Measurements from ENCODE around the gene TLX2.

- TF ChIP-seq CTCF (IDR thresholded peaks at IDR 0.05) (no peak), POLR2AphosphoS5 (IDR thresholded peaks at IDR 0.05) (no peak), POLR2A (IDR thresholded peaks at IDR 0.05) (no peak)
These were observed 11.7 kb downstream of the TLX2 start, which contains the start of gene DQX1 for GRCh38 chr2:74525717-74526648.

Data from breast epithelium (tissue), 3 donors.